Caco-2 (cell line): ENCODE data around the gene NRCAM. TPM values are rescaled to one million over a fixed set of nuclear protein-coding genes. Genes with fewer than 3 reads are reported as not detected.

Source experiments
- BruUV-seq: library from RNA; stranded (reverse); fragments of 400-500 nt; replicated peaks from 2 replicates; lab custom pipeline; 2021; lab: Mats Ljungman, UMichigan
- CTCF ChIA-PET: fragments of 300-600 bp; sonication (Branson Sonifier 250); formaldehyde crosslinking; loops from one replicate; lab custom pipeline; 2022; ENCODE audit warnings: antibody characterized with exemption; lab: Charles Lee
- POLR2A ChIA-PET: fragments of 300-600 bp; sonication (Branson Sonifier 250); formaldehyde crosslinking; loops from one replicate; lab custom pipeline; 2022; ENCODE audit warnings: antibody characterized with exemption; lab: Charles Lee
- DNase-seq, 2 experiments: peaks; one replicate each; pipeline versions ENCODE4 v3.0.0 to v3.0.0-alpha.2; 2020 to 2022
- H3K27me3 ChIP-seq: replicated peaks from 2 replicates; pipeline ENCODE4 v1.6.0; 2011; ENCODE audit warnings: low read length; ENCODE audit not compliant: control insufficient read depth, insufficient read depth
- H3K36me3 ChIP-seq: 2 replicates; pipeline ENCODE4 v1.5.1; 2011; ENCODE audit warnings: low read length; ENCODE audit not compliant: control insufficient read depth, insufficient read depth
- H3K4me1 ChIP-seq: fragments of 250-450 bp; sonication (Bioruptor Pico); 2 replicates; pipeline ENCODE4 v1.5.1; 2020; ENCODE audit warnings: mild to moderate bottlenecking
- H3K4me3 ChIP-seq: 2 replicates; pipeline ENCODE4 v1.5.1; 2011; ENCODE audit warnings: low read depth, mild to moderate bottlenecking, control low read depth, low read length
- H3K9me3 ChIP-seq: fragments of 250-450 bp; sonication (Bioruptor Pico); 2 replicates; pipeline ENCODE4 v1.5.1; 2020; ENCODE audit warnings: mild to moderate bottlenecking, moderate library complexity
- H3K27ac Mint-ChIP-seq: one replicate; pipeline ENCODE4 v1.8.0; 2022; ENCODE audit warnings: mixed read lengths; ENCODE audit not compliant: unreplicated experiment
- H3K27me3 Mint-ChIP-seq: one replicate; pipeline ENCODE4 v1.8.0; 2022; ENCODE audit warnings: mixed read lengths; ENCODE audit not compliant: insufficient read depth, unreplicated experiment
- H3K36me3 Mint-ChIP-seq: one replicate; pipeline ENCODE4 v1.8.0; 2022; ENCODE audit warnings: mild to moderate bottlenecking, mixed read lengths; ENCODE audit not compliant: insufficient read depth, unreplicated experiment
- H3K4me1 Mint-ChIP-seq: one replicate; pipeline ENCODE4 v1.8.0; 2022; ENCODE audit warnings: low read depth, mixed read lengths; ENCODE audit not compliant: unreplicated experiment
- H3K4me3 Mint-ChIP-seq: one replicate; pipeline ENCODE4 v1.8.0; 2022; ENCODE audit warnings: mild to moderate bottlenecking, moderate library complexity, mixed read lengths; ENCODE audit not compliant: unreplicated experiment
- H3K9me3 Mint-ChIP-seq: one replicate; pipeline ENCODE4 v1.8.0; 2022; ENCODE audit warnings: mixed read lengths; ENCODE audit not compliant: unreplicated experiment
- CTCF ChIP-seq, 2 experiments: fragments of 200-600 bp in 1 of 2; IDR thresholded peaks; 1 replicate in 1 of 2; 2 replicates in 1 of 2; pipeline versions ENCODE4 v1.5.1 to v1.8.0; 2011 to 2022; ENCODE audit warnings: antibody characterized with exemption in 1 of 2, control low read depth in 1 of 2, inconsistent platforms in 1 of 2, low read depth in 1 of 2, low read length in 1 of 2, mild to moderate bottlenecking in 1 of 2, moderate library complexity in 1 of 2; ENCODE audit not compliant: insufficient read depth in 1 of 2, severe bottlenecking in 1 of 2, unreplicated experiment in 1 of 2
- intact Hi-C: fragments of 100-400 bp; cut with micrococcal nuclease; formaldehyde crosslinking; loops from one replicate; pipeline ENCODE4 v1.10.0; 2022; ENCODE audit not compliant: unreplicated experiment
- total RNA-seq: library from RNA; stranded (reverse); gene quantifications from 2 replicates; pipeline ENCODE4 v1.2.3, GENCODE V29; 2022

NRCAM gene
- total RNA-seq, 1 experiment from 2014 or later: 96.2 TPM

- Mint-ChIP-seq H3K9me3 (peaks cover 7% of the 10 kb centered on the region), H3K27ac (no peak overlapping the region), H3K36me3 (no peaks in the 10 kb centered on the region), H3K4me1 (peaks cover 3% of the 10 kb centered on the region), H3K4me3 (no peak overlapping the region), H3K27me3 (no peaks in the 10 kb centered on the region)
- DNase-seq: no peak
- intact Hi-C loops: no loop called here
- ChIA-PET CTCF (no interaction called here), POLR2A (no interaction called here)
- Histone ChIP-seq H3K36me3 (no peaks in the 10 kb centered on the region), H3K4me1 (peaks cover 6% of the 10 kb centered on the region), H3K27me3 (no peaks in the 10 kb centered on the region), H3K4me3 (no peak overlapping the region), H3K9me3 (no peaks in the 10 kb centered on the region)
- BruUV-seq: no TSS peak
- no peak for TF ChIP-seq CTCF (IDR thresholded peaks at IDR 0.05; ENCODE audit: insufficient read depth in 1 of 2, low read depth in 1 of 2, low read length in 1 of 2, severe bottlenecking in 1 of 2, unreplicated experiment in 1 of 2)
Measured at GRCh38 chr7:108132551-108133265, 323.5 kb downstream of the NRCAM start.

GRCh38 chr7:108130261-108130660, 326.0 kb downstream of the NRCAM start, which contains the start of gene LAMB4:
TSS of gene LAMB4 (minus strand) at chr7:108130361. CDS start at chr7:108123164, 7,197 bp downstream.
- peak within 1 kb of the TSS; percentile 61 for H3K27ac Mint-ChIP-seq
- TF ChIP-seq CTCF (IDR thresholded peaks at IDR 0.05; ENCODE audit: insufficient read depth in 1 of 2, low read depth in 1 of 2, low read length in 1 of 2, severe bottlenecking in 1 of 2, unreplicated experiment in 1 of 2): no peak
- no peak for DNase-seq
- Histone ChIP-seq H3K36me3 (no peaks in the 10 kb centered on the region), H3K4me1 (peaks cover 11% of the 10 kb centered on the region), H3K4me3 (no peak within 1 kb of the TSS), H3K27me3 (no peaks in the 10 kb centered on the region), H3K9me3 (no peaks in the 10 kb centered on the region)
- CTCF ChIA-PET: no interaction called here
- intact Hi-C loops: no loop called here
- H3K4me3 Mint-ChIP-seq: no peak within 1 kb of the TSS
- H3K36me3 Mint-ChIP-seq: no peaks in the 10 kb centered on the region
- peaks cover 10% of the 10 kb centered on the region for H3K4me1 Mint-ChIP-seq
- H3K9me3 Mint-ChIP-seq: no peaks in the 10 kb centered on the region
- no peaks in the 10 kb centered on the region for H3K27me3 Mint-ChIP-seq
- POLR2A ChIA-PET: interaction anchor here (0.6 kb wide), 1 partner anchor 9 kb away, joined by 4 read pairs; no protein-coding TSS in a partner anchor
- BruUV-seq: no TSS peak

- Histone ChIP-seq H3K4me1 (peaks cover 11% of the 10 kb centered on the region), H3K9me3 (no peaks in the 10 kb centered on the region), H3K27me3 (no peaks in the 10 kb centered on the region), H3K4me3 (no peak overlapping the region), H3K36me3 (no peaks in the 10 kb centered on the region)
- intact Hi-C loops: no loop called here
- POLR2A ChIA-PET: no interaction called here
- Mint-ChIP-seq H3K4me3 (no peak overlapping the region), H3K9me3 (no peaks in the 10 kb centered on the region), H3K27ac (peak overlapping the region; percentile 61), H3K4me1 (peaks cover 10% of the 10 kb centered on the region), H3K36me3 (no peaks in the 10 kb centered on the region), H3K27me3 (no peaks in the 10 kb centered on the region)
- BruUV-seq: no TSS peak
- TF ChIP-seq CTCF (IDR thresholded peaks at IDR 0.05; ENCODE audit: insufficient read depth in 1 of 2, low read depth in 1 of 2, low read length in 1 of 2, severe bottlenecking in 1 of 2, unreplicated experiment in 1 of 2): no peak
- CTCF ChIA-PET: no interaction called here
- no peak for DNase-seq
Measured at GRCh38 chr7:108129018-108129965, 326.9 kb downstream of the NRCAM start.
